Esophagus squamous epithelium (tissue), 5 donors: Measurements from ENCODE around the gene SMOC2. TPM values are rescaled to one million over a fixed set of nuclear protein-coding genes. Genes with fewer than 3 reads are reported as not detected.

Source experiments
- DNase-seq: peaks from one replicate; lab custom pipeline; 2025; lab: John Stamatoyannopoulos, UW
- H3K27ac ChIP-seq, 4 donors: fragments of 200-600 bp; sonication (generic); one replicate each; pipeline ENCODE4 v1.5.1; 2016 to 2019; ENCODE audit warnings: mild to moderate bottlenecking in 1 of 4
- H3K27me3 ChIP-seq, 4 donors: fragments of 200-600 bp; sonication (generic); 1 replicate in 3 of 4; 2 replicates in 1 of 4; pipeline versions ENCODE4 v1.5.1 to v1.6.0; 2017 to 2021; ENCODE audit warnings: antibody characterized with exemption in 1 of 4
- H3K36me3 ChIP-seq, 3 donors: fragments of 200-600 bp; sonication (generic); one replicate each; pipeline ENCODE4 v1.5.1; 2016 to 2019
- H3K4me1 ChIP-seq, 3 donors: fragments of 200-600 bp; sonication (generic); one replicate each; pipeline ENCODE4 v1.5.1; 2017 to 2019
- H3K4me3 ChIP-seq, 4 donors: fragments of 200-600 bp; sonication (generic); 1 replicate in 3 of 4; 2 replicates in 1 of 4; pipeline ENCODE4 v1.5.1; 2016 to 2019; ENCODE audit warnings: mild to moderate bottlenecking in 2 of 4, moderate library complexity in 1 of 4
- H3K9me3 ChIP-seq, 3 donors: fragments of 200-600 bp; sonication (generic); one replicate each; pipeline ENCODE4 v1.5.1; 2016 to 2019
- CTCF ChIP-seq, 6 experiments: fragments of 450-650 bp in 4 of 6; fragments of 200-600 bp in 2 of 6; sonication (generic) in 2 of 6; IDR thresholded peaks; one replicate each; pipeline ENCODE4 v1.5.1; 2016 to 2019; ENCODE audit warnings: antibody characterized with exemption in 6 of 6, mild to moderate bottlenecking in 4 of 6, moderate library complexity in 4 of 6
- POLR2A ChIP-seq, 4 donors: fragments of 450-650 bp; IDR thresholded peaks; one replicate each; pipeline ENCODE4 v1.6.1; 2017; ENCODE audit warnings: antibody characterized with exemption in 4 of 4, mild to moderate bottlenecking in 4 of 4, moderate library complexity in 3 of 4
- WGBS, 2 donors: methylation state at CpG; one replicate each; pipeline ENCODE4 v1.1.5; 2018; 5-methylcytosine and 5-hydroxymethylcytosine counted together
- intact Hi-C: fragments of 100-400 bp; cut with DNase I; formaldehyde crosslinking; loops from one replicate; pipeline ENCODE4 v1.15.0; 2022
- total RNA-seq, 4 donors: library from RNA; depleted of rRNA; stranded (reverse); fragments of >200 nt; gene quantifications; one replicate each; pipeline ENCODE4 v1.1.0, GENCODE V29; 2016
- donor health status: DM: yes; HTN: yes; CAD: no.

Gene SMOC2
- total RNA-seq, 4 donors from 2014 or later = 1.9 to 35.5 (median 7.1) TPM

GRCh38 chr6:168619560-168620314 lies 178.8 kb downstream of the SMOC2 start:
- DNase-seq = no peak
- intact Hi-C loops = no loop called here
- no peak overlapping the region for H3K27ac ChIP-seq
- 62 to 73% methylated on average over 18 to 19 of the region's 19 CpGs for WGBS, 2 donors
- H3K4me1 ChIP-seq = no peaks in the 10 kb centered on the region
- H3K27me3 ChIP-seq = no peaks in the 10 kb centered on the region
- no peak overlapping the region for H3K4me3 ChIP-seq
- no peaks in the 10 kb centered on the region for H3K9me3 ChIP-seq
- H3K36me3 ChIP-seq = no peaks in the 10 kb centered on the region
- TF ChIP-seq CTCF (IDR thresholded peaks at IDR 0.05) = no peak
- TF ChIP-seq POLR2A (IDR thresholded peaks at IDR 0.05) = no peak

- H3K9me3 ChIP-seq = no peaks in the 10 kb centered on the region
- no peaks in the 10 kb centered on the region for H3K27me3 ChIP-seq
- no peak for TF ChIP-seq POLR2A (IDR thresholded peaks at IDR 0.05)
- TF ChIP-seq CTCF (IDR thresholded peaks at IDR 0.05) = no peak
- no peak overlapping the region for H3K4me3 ChIP-seq
- H3K36me3 ChIP-seq = no peaks in the 10 kb centered on the region
- 68 to 82% methylated on average over 6 of the region's 6 CpGs for WGBS, 2 donors
- H3K27ac ChIP-seq = no peak overlapping the region
- no peaks in the 10 kb centered on the region for H3K4me1 ChIP-seq
- intact Hi-C loops = no loop called here
- DNase-seq = no peak
Measured at GRCh38 chr6:168620578-168620977, 179.6 kb downstream of the SMOC2 start.

GRCh38 chr6:168623736-168624135 lies 182.8 kb downstream of the SMOC2 start:
- Histone ChIP-seq H3K27me3 (no peaks in the 10 kb centered on the region), H3K27ac (no peak overlapping the region), H3K4me3 (no peak overlapping the region), H3K9me3 (no peaks in the 10 kb centered on the region), H3K36me3 (no peaks in the 10 kb centered on the region), H3K4me1 (no peaks in the 10 kb centered on the region)
- TF ChIP-seq POLR2A (IDR thresholded peaks at IDR 0.05) (no peak), CTCF (IDR thresholded peaks at IDR 0.05) (no peak)
- WGBS, 2 donors = 86 to 88% methylated on average over 8 to 12 of the region's 13 CpGs
- no peak for DNase-seq
- intact Hi-C loops = no loop called here

GRCh38 chr6:168624540-168624939 lies 183.6 kb downstream of the SMOC2 start:
- no peak for TF ChIP-seq CTCF (IDR thresholded peaks at IDR 0.05)
- TF ChIP-seq POLR2A (IDR thresholded peaks at IDR 0.05) = no peak
- Histone ChIP-seq H3K27me3 (no peaks in the 10 kb centered on the region), H3K4me3 (no peak overlapping the region), H3K36me3 (no peaks in the 10 kb centered on the region), H3K27ac (no peak overlapping the region), H3K4me1 (no peaks in the 10 kb centered on the region), H3K9me3 (no peaks in the 10 kb centered on the region)
- 78 to 96% methylated on average over 1 to 2 of the region's 2 CpGs for WGBS, 2 donors
- intact Hi-C loops = no loop called here
- DNase-seq = no peak

GRCh38 chr6:168624948-168625347 lies 184.0 kb downstream of the SMOC2 start:
- Histone ChIP-seq H3K36me3 (no peaks in the 10 kb centered on the region), H3K27me3 (no peaks in the 10 kb centered on the region), H3K27ac (no peak overlapping the region), H3K4me1 (no peaks in the 10 kb centered on the region), H3K9me3 (no peaks in the 10 kb centered on the region), H3K4me3 (no peak overlapping the region)
- TF ChIP-seq POLR2A (IDR thresholded peaks at IDR 0.05) (no peak), CTCF (IDR thresholded peaks at IDR 0.05) (no peak)
- WGBS, 2 donors = no CpG with 5 or more reads among the region's 15 CpGs
- DNase-seq = no peak
- intact Hi-C loops = no loop called here
